Upper lobe of right lung (tissue), 1 donor: ENCODE data around the gene OGFRL1. TPM values are rescaled to one million over a fixed set of nuclear protein-coding genes. Genes with fewer than 3 reads are reported as not detected.

Experiments
- ATAC-seq: fragments of 200-7000 bp; cut with Tn5 transposase; one replicate; pipeline ENCODE4 v1.9.1; 2020; ENCODE audit warnings: mild to moderate bottlenecking, moderate library complexity
- DNase-seq: peaks from one replicate; pipeline ENCODE4 v3.0.0-alpha.2; 2020
- H3K27ac ChIP-seq: fragments of 200-600 bp; one replicate; pipeline ENCODE4 v1.8.0; 2022
- H3K27me3 ChIP-seq: fragments of 200-600 bp; one replicate; pipeline ENCODE4 v1.8.0; 2022; ENCODE audit warnings: mild to moderate bottlenecking
- H3K36me3 ChIP-seq: fragments of 200-600 bp; one replicate; pipeline ENCODE4 v1.8.0; 2022
- H3K4me1 ChIP-seq: fragments of 200-600 bp; one replicate; pipeline ENCODE4 v1.8.0; 2022
- H3K4me3 ChIP-seq: fragments of 200-600 bp; one replicate; pipeline ENCODE4 v1.8.0; 2022; ENCODE audit warnings: mild to moderate bottlenecking
- H3K9me3 ChIP-seq: fragments of 200-600 bp; one replicate; pipeline ENCODE4 v1.8.0; 2022
- intact Hi-C: fragments of 100-400 bp; cut with DNase I; formaldehyde crosslinking; loops from one replicate; pipeline ENCODE4 v1.11.0; 2022
- total RNA-seq: library from RNA; stranded (reverse); fragmentation: NEBNext Ultra II Directional; extraction: Animal tissue kit (Norgen Biotek cat#: 25700); gene quantifications from one replicate; pipeline ENCODE4 v1.2.1, GENCODE V29; 2021
- TF ChIP-seq, protein P1 (sequence below): fragments of 200-600 bp; IDR thresholded peaks from one replicate; pipeline ENCODE4 v1.8.0; 2022; ENCODE audit warnings: antibody characterized with exemption
- donor health status: DM: no; HTN: yes; CAD: no; lungs with severe emphysema.

OGFRL1 gene
- total RNA-seq, 1 donor from 2014 or later: 29.0 TPM

DNA sequence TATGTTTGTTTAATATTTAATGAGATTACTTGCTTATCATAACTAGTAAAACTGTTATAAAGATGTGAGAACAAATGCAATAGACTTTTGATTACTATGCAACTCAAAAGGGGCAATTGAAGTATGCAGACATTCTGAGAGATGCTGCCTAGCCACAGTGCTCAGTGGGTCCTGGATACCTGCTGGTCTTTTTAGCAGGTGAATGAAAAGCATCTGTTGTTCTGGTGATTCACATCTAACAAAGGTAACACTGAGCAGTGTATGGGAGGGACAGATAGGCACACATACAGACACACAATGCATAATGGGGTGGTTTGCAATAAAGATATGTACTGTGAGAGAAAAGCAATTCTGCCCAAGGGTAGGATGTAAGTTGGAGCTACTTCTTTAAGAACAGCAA is 46.9 kb downstream of the OGFRL1 start:
- no peak for DNase-seq
- H3K9me3 ChIP-seq: no peaks in the 10 kb centered on the region
- TF ChIP-seq, protein P1, sequence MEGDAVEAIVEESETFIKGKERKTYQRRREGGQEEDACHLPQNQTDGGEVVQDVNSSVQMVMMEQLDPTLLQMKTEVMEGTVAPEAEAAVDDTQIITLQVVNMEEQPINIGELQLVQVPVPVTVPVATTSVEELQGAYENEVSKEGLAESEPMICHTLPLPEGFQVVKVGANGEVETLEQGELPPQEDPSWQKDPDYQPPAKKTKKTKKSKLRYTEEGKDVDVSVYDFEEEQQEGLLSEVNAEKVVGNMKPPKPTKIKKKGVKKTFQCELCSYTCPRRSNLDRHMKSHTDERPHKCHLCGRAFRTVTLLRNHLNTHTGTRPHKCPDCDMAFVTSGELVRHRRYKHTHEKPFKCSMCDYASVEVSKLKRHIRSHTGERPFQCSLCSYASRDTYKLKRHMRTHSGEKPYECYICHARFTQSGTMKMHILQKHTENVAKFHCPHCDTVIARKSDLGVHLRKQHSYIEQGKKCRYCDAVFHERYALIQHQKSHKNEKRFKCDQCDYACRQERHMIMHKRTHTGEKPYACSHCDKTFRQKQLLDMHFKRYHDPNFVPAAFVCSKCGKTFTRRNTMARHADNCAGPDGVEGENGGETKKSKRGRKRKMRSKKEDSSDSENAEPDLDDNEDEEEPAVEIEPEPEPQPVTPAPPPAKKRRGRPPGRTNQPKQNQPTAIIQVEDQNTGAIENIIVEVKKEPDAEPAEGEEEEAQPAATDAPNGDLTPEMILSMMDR: no peak
- intact Hi-C loops: no loop called here
- H3K27me3 ChIP-seq: no peaks in the 10 kb centered on the region
- no peak overlapping the region for H3K27ac ChIP-seq
- ATAC-seq: no peak
- H3K4me1 ChIP-seq: peaks cover 22% of the 10 kb centered on the region
- no peaks in the 10 kb centered on the region for H3K36me3 ChIP-seq
- no peak overlapping the region for H3K4me3 ChIP-seq

DNA sequence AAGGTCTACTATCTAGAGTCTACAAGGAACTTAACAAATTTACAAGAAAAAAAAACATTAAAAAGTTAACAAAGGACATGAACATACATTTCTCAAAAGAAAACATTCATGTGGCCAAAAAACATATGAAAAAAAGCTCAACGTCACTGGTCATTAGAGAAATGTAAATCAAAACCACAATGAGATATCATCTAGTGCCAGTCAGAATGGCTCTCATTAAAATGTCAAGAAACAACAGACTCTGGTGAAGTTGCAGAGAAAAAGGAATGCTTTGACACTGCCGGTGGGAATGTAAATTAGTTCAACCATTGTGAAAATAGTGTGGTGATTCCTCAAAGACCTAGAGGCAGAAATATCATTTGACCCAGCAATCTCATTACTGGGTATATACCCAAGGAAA is 48.3 kb downstream of the OGFRL1 start:
- Histone ChIP-seq H3K27ac (no peak overlapping the region), H3K4me3 (no peak overlapping the region), H3K36me3 (no peaks in the 10 kb centered on the region), H3K4me1 (peaks cover 22% of the 10 kb centered on the region), H3K9me3 (no peaks in the 10 kb centered on the region), H3K27me3 (no peaks in the 10 kb centered on the region)
- TF ChIP-seq, protein P1: no peak
- ATAC-seq (no peak), DNase-seq (no peak)
- intact Hi-C loops: no loop called here

DNA sequence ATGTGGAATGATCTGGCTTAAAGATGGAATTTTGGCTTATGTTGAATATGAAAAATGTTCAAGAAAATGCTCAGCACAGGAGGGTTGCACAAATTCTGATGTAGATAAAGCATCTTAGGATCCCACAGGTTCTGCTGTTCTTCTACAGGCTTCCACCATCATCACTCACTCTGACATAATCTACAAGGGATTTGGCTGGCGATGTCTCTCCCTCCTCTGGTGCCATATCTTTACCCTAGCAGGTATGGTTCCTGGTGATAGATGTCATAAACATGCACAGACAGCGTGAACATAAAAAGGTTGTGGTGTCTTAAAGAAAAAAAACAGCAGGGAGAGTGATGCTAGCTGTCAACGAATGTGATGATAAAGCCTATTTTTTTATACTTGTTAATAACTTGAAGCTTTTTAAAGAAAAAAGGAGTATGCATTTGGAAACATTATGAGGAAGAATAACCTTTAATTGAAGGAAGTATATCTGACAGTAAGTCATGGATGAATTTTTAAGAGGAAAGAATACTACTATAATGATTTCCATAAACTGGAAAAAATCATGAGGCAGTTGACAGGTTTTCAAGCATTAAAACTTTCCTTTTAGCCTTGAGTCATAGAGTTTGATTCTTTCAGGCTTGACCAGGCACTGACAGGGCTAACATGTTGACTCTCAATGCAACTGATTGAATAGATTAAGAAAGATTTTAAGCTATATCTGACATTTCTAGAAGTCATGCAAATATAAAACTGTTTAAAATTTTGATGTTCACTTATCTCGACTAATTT is 50.1 kb downstream of the OGFRL1 start:
- Histone ChIP-seq H3K4me1 (peaks cover 18% of the 10 kb centered on the region), H3K4me3 (no peak overlapping the region), H3K36me3 (no peaks in the 10 kb centered on the region), H3K27ac (no peak overlapping the region), H3K27me3 (no peaks in the 10 kb centered on the region), H3K9me3 (no peaks in the 10 kb centered on the region)
- no peak for DNase-seq
- TF ChIP-seq, protein P1: no peak
- no peak for ATAC-seq
- intact Hi-C loops: no loop called here

DNA sequence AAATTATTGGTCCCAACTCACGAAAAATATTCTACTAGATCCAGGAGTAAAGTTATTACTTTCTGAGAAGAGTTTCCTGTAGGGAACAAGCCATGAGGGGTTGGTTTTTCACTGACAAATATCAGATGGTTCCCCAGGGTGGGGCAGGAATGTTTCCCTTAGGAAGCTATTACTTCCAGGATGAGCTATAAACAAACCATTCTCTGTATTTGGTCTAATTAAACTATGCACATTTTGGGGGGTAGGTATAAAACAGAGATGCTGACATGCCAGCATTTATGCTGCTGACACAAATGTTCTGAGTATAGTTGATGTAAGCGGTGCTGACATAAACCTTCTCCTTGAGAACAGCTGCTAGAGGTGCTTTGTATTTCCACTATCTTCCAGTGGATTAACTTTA is 54.2 kb downstream of the OGFRL1 start:
- H3K4me1 ChIP-seq: no peaks in the 10 kb centered on the region
- H3K27ac ChIP-seq: no peak overlapping the region
- DNase-seq: no peak
- TF ChIP-seq, protein P1: no peak
- H3K36me3 ChIP-seq: no peaks in the 10 kb centered on the region
- no peaks in the 10 kb centered on the region for H3K27me3 ChIP-seq
- ATAC-seq: no peak
- H3K4me3 ChIP-seq: no peak overlapping the region
- H3K9me3 ChIP-seq: no peaks in the 10 kb centered on the region
- intact Hi-C loops: no loop called here

DNA sequence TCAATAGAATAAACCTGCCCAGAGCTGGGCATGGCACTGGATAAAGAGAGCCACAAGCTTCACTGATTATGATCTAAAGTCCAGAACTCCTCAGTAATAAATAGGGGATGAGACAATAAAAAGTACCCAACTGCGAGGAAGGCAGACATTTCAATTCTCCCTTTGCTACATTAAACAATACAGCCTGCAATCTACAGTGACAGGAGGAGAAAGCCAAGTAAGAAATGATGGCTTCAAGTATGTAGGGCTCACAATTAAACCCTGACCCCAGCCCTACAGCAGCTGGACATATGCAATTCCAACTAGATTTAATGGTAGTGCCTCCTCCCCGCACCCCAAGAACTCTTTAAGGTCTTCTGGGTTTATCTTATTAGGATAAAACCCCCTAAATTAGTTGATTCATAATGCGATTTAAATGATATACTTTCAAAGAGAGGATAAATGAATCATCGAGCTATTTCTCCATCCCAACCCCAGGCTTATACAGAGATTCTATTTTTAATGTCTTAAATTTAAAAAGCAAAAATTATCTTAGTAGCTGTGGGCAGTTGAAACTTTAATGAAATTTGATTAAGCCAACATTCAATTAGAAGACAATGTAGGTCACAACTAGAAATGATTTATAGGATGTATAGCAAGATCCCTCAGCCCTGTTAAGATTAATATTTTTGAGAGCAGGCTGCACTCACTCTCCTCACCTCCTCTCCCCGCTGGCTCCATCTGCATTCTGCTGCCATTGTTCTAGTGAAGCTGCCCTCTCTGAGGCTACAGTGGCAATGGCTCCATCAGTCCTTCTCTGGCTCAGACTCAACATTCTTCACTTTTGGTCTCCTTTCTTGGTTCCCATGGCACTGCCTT is 57.1 kb downstream of the OGFRL1 start:
- intact Hi-C loops: no loop called here

More for the DNA sequence above, 57.1 kb downstream of the OGFRL1 start:
- TF ChIP-seq, protein P1: no peak
- DNase-seq (no peak), ATAC-seq (no peak)
- H3K27ac ChIP-seq: no peak overlapping the region
- H3K9me3 ChIP-seq: no peaks in the 10 kb centered on the region
- H3K4me3 ChIP-seq: no peak overlapping the region
- H3K27me3 ChIP-seq: no peaks in the 10 kb centered on the region
- H3K4me1 ChIP-seq: peaks cover 9% of the 10 kb centered on the region
- no peaks in the 10 kb centered on the region for H3K36me3 ChIP-seq
